Ovary (tissue), 9 donors: ENCODE results near the gene B3GNT5. TPM values are rescaled to one million over a fixed set of nuclear protein-coding genes. Genes with fewer than 3 reads are reported as not detected.

ENCODE experiments used
- DNase-seq, 5 donors: peaks; one replicate each; pipeline ENCODE4 v3.0.0-alpha.2; 2019 to 2020
- H3K27ac ChIP-seq, 2 donors: fragments of 200-600 bp; one replicate each; pipeline versions ENCODE4 v1.5.1 to v1.8.0; 2019 to 2022
- H3K27me3 ChIP-seq: fragments of 200-600 bp; one replicate; pipeline ENCODE4 v1.8.0; 2022
- H3K36me3 ChIP-seq: fragments of 200-600 bp; sonication (generic); one replicate; pipeline ENCODE4 v1.5.1; 2019
- H3K4me1 ChIP-seq: one replicate; pipeline ENCODE4 v1.8.1; 2013; ENCODE audit warnings: mild to moderate bottlenecking, moderate library complexity; ENCODE audit not compliant: insufficient read depth
- H3K4me3 ChIP-seq: fragments of 200-600 bp; sonication (generic); one replicate; pipeline ENCODE4 v1.5.1; 2017
- H3K9me3 ChIP-seq, 2 donors: fragments of 200-600 bp in 1 of 2; sonication (generic) in 1 of 2; one replicate each; pipeline versions ENCODE4 v1.5.1 to v1.8.1; 2013 to 2019; ENCODE audit warnings: mild to moderate bottlenecking in 1 of 2, moderate library complexity in 1 of 2
- EP300 ChIP-seq: sonication (generic); formaldehyde crosslinking; IDR thresholded peaks from one replicate; pipeline ENCODE4 v1.6.1; 2017; ENCODE audit warnings: antibody characterized with exemption
- POLR2A ChIP-seq: fragments of 450-650 bp; IDR thresholded peaks from one replicate; pipeline ENCODE4 v1.6.1; 2017; ENCODE audit warnings: antibody characterized with exemption, mild to moderate bottlenecking, moderate library complexity
- WGBS, 3 donors: extraction: QIAGEN DNeasy Blood & Tissue Kit in 1 of 3; methylation state at CpG; one replicate each; pipeline versions ENCODE4 v1.1.5 to v1.1.7; 2013 to 2017; 5-methylcytosine and 5-hydroxymethylcytosine counted together
- intact Hi-C, 4 donors: fragments of 100-400 bp; cut with DNase I; formaldehyde crosslinking; loops; one replicate each; pipeline versions ENCODE4 v1.11.0 to v1.15.1; 2022 to 2023
- polyA plus RNA-seq, 2 donors: library from polyadenylated mRNA; stranded (reverse); fragments of 200-250 nt in 1 of 2; fragments of 350-450 nt in 1 of 2; fragmentation: Illumina TruSeq in 1 of 2; extraction: RNeasy Lipid Tissue Mini Kit (QIAGEN cat#74804) in 1 of 2; gene quantifications; one replicate each; pipeline ENCODE4 v1.2.3, GENCODE V29; 2013 to 2014
- total RNA-seq, 7 donors: library from RNA; depleted of rRNA in 2 of 7; stranded (reverse); fragments of >200 nt in 2 of 7; fragmentation: NEBNext Ultra II Directional in 3 of 7; extraction: Animal tissue kit (Norgen Biotek cat#: 25700) in 3 of 7; gene quantifications; one replicate each; pipeline versions ENCODE4 v1.1.0 to v1.2.4, GENCODE V29; 2016 to 2023
- TF ChIP-seq, protein P1 (sequence below), 3 donors: fragments of 450-650 bp in 2 of 3; fragments of 200-600 bp in 1 of 3; IDR thresholded peaks; one replicate each; pipeline versions ENCODE4 v1.5.1 to v1.8.0; 2016 to 2022; ENCODE audit warnings: antibody characterized with exemption in 3 of 3, mild to moderate bottlenecking in 1 of 3
- donor health status: DM: no; HTN: no; CAD: no; lungs with moderate emphysema.
- donor health status: DM: no; HTN: no; CAD: no.
- donor health status: Bipolar disorder and iron deficiency.
- donor health status: DM: yes; HTN: yes; CAD: no.
- donor health status: DM: no; HTN: no; CAD: no.
- donor health status: DM: yes; HTN: yes; CAD: no.

Gene B3GNT5
- total and polyA plus RNA-seq, 9 donors = 4.1 to 12.9 (median 6.8) TPM

GRCh38 chr3:183264268-183264667, 11.2 kb downstream of the B3GNT5 start:
- intact Hi-C loops = no loop called here
- TF ChIP-seq POLR2A (no peak), EP300 (no peak)
- TF ChIP-seq, protein P1, sequence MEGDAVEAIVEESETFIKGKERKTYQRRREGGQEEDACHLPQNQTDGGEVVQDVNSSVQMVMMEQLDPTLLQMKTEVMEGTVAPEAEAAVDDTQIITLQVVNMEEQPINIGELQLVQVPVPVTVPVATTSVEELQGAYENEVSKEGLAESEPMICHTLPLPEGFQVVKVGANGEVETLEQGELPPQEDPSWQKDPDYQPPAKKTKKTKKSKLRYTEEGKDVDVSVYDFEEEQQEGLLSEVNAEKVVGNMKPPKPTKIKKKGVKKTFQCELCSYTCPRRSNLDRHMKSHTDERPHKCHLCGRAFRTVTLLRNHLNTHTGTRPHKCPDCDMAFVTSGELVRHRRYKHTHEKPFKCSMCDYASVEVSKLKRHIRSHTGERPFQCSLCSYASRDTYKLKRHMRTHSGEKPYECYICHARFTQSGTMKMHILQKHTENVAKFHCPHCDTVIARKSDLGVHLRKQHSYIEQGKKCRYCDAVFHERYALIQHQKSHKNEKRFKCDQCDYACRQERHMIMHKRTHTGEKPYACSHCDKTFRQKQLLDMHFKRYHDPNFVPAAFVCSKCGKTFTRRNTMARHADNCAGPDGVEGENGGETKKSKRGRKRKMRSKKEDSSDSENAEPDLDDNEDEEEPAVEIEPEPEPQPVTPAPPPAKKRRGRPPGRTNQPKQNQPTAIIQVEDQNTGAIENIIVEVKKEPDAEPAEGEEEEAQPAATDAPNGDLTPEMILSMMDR (IDR thresholded peaks at IDR 0.05) = no peak
- no peak for DNase-seq
- 66 to 74% (median 70%) methylated on average over 5 of the region's 5 CpGs for WGBS, 3 donors
- Histone ChIP-seq H3K36me3 (no peaks in the 10 kb centered on the region), H3K4me3 (no peak overlapping the region), H3K27me3 (no peaks in the 10 kb centered on the region), H3K9me3 (no peaks in the 10 kb centered on the region), H3K4me1 (peaks cover 8% of the 10 kb centered on the region), H3K27ac (peak overlapping the region in 1 of 2 donors; percentile 46)

DNA sequence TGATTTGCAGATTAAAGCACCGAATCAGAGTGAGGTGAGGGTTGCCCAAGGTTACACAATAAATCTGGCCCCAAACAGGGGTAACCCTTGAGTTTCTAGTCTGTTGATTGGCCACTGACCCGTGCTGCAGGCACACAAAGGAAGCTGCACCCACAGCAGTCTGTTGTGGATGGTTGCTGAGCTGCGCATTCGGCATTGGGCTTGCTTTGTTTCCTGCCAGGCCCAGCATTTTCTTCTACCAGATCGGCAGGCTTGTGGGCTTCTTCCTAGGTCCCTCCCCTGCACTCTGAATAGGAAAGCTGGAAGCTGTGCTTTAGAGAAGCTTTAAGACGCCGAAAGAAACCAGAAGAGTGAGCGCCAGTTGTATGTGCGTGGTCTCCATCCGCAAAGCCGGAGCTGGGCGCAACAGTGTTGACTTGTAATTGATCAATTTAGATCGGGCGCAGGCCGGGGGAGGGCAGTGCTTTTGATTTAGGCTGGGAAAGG, 12.1 kb downstream of the B3GNT5 start:
- Histone ChIP-seq H3K9me3 (no peaks in the 10 kb centered on the region), H3K4me3 (no peak overlapping the region), H3K36me3 (no peaks in the 10 kb centered on the region), H3K4me1 (peaks cover 4% of the 10 kb centered on the region), H3K27me3 (no peaks in the 10 kb centered on the region), H3K27ac (peak overlapping the region in 1 of 2 donors; percentile 46)
- no peak for TF ChIP-seq POLR2A
- TF ChIP-seq EP300 = no peak
- intact Hi-C loops = no loop called here
- WGBS, 3 donors = 22 to 36% (median 26%) methylated on average over 15 of the region's 15 CpGs
- peak in 2 of 5 donors; percentile 19 to 50 for DNase-seq

DNA sequence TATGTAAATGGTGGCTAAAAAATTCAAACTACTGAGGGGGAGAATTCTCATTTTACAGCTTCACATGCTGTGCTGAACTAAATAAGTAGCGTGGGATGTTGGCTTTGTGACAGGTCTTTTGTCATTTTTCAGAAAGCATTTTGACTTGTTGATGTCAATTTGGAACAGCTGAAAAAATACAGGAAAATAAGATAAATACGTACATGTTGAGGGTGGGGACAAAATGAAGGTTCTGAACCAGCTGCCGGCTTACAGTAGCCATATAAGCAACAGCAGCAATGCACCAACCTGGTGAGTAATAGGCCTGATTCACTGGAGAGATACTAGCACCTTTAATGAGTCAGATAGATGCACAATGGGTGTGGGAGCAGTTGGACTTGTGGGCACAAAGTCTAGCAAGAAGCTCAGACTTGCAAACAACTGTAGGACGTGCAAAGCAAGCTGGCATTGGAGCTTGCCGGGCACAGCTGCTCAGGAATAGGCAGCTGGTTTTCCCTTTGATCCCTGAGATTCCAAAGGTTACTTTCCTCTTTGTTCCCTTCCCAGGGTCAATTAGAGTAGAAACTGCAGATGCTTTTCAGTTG, 12.9 kb downstream of the B3GNT5 start:
- Histone ChIP-seq H3K4me1 (peaks cover 4% of the 10 kb centered on the region), H3K9me3 (no peaks in the 10 kb centered on the region), H3K36me3 (no peaks in the 10 kb centered on the region), H3K4me3 (no peak overlapping the region), H3K27me3 (no peaks in the 10 kb centered on the region), H3K27ac (no peak overlapping the region)
- DNase-seq = no peak
- WGBS, 3 donors = 62 to 74% (median 66%) methylated on average over 5 of the region's 5 CpGs
- intact Hi-C loops = no loop called here
- TF ChIP-seq EP300 = no peak
- TF ChIP-seq, protein P1 (IDR thresholded peaks at IDR 0.05) = no peak
- TF ChIP-seq POLR2A = no peak

GRCh38 chr3:183266454-183266853, 13.4 kb downstream of the B3GNT5 start:
- Histone ChIP-seq H3K9me3 (no peaks in the 10 kb centered on the region), H3K27me3 (no peaks in the 10 kb centered on the region), H3K4me1 (peaks cover 4% of the 10 kb centered on the region), H3K27ac (no peak overlapping the region), H3K4me3 (no peak overlapping the region), H3K36me3 (no peaks in the 10 kb centered on the region)
- WGBS, 3 donors = 96 to 99% (median 96%) methylated on average over 3 of the region's 3 CpGs
- DNase-seq = no peak
- TF ChIP-seq EP300 (no peak), POLR2A (no peak)
- TF ChIP-seq, protein P1 (IDR thresholded peaks at IDR 0.05) = no peak
- intact Hi-C loops = no loop called here

DNA sequence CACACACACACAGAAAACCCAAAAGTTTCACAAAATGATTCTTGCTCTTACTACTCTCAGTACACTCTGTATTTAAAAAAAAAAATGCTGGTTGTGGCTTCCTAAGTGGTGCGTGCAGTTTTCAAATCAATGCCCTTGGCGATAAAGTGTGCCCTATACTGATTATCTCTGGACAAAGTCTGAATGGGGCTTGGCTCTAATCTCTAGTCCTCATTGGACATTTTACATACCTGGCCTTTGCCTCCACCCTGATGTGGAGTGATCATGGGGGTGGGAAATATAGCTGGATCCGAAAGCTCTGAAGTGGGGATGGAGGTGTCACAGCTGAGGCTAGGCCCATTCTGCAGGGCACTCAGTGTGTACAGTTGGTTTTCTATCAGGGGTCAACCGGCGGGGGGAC, 14.1 kb downstream of the B3GNT5 start:
- H3K9me3 ChIP-seq = no peaks in the 10 kb centered on the region
- H3K27ac ChIP-seq = no peak overlapping the region
- intact Hi-C loops = no loop called here
- no peaks in the 10 kb centered on the region for H3K27me3 ChIP-seq
- no peaks in the 10 kb centered on the region for H3K36me3 ChIP-seq
- TF ChIP-seq EP300 = no peak
- TF ChIP-seq POLR2A = no peak
- TF ChIP-seq, protein P1 (IDR thresholded peaks at IDR 0.05) = no peak
- DNase-seq = no peak
- no peak overlapping the region for H3K4me3 ChIP-seq
- 95 to 96% (median 96%) methylated on average over 5 of the region's 5 CpGs for WGBS, 3 donors
- peaks cover 4% of the 10 kb centered on the region for H3K4me1 ChIP-seq
